Measurements from ENCODE around the gene CREBBP.
A peak's percentile ranks its signal among the peaks of the same experiment; 100 is the strongest.

The CREBBP gene

DNA sequence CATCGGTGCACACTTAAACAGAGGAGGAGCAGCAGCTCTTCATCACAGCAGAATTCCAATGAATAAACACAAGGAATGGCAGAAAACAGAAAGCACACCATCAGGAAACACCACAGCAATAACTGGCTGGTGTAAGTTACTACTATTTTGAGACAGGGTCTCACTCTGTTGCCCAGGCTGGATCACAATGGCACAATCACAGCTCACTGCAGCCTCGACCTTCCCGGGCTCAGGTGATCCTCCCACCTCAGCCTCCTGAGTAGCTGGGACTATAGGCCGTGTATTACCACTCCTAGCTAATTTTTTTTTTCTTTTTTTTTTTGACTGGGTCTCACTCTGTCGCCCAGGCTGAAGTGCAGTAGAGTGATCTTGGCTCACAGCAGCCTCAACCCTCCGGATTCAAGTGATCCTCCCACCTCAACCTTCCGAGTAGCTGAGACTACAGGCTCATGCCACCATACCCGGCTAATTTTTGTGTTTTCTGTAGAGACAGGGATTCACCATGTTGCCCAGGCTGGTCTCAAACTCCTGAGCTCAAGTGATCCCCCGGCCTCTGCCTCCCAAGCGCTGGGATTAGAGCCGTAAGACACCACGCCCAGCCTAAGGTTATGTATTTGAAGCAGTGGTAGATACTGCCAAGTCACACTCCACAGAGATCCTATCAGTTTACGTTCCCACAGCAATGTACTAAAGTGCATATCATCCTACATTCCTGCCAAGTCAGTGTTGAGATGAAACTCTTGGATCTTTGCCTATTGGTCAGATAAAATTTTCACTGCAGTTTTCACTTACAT lies 183.9 kb downstream of the CREBBP start:
- DNase-seq: no peak

DNA sequence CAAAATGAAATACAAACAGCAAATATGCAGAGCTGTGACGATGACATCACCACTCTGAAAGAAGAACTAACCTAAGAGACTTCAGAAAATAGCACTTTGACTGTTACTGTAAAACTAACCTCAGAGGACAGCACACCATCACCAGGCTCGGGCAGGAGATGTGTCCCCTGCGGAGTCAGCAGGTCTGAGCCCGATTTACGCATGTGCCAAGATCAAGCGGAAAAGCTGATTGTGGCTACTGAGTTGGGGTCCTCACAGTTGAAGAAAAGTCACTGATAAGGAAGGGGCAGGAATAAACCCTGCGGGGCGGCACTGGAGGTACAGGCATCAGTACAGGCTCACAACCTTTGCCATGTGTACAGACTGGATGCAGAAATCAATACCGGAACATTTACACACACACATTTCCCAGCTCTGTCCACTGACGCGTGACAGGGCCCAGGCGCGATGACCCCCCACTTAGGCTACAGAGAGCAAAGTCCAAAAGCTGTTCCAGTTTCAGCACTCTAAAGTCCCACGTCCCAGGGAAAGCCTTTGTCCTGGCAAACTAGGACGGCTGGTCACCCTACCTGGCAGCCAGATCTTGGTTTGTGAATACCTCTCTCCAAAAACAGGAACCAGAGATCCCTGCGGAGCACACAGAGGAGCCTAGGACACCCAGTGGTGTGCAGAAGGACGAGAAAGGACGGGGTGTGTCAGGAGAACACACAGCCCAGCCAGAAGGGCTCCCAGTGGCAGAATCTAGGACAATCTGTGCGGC lies 184.7 kb downstream of the CREBBP start:
- no peak for DNase-seq

DNA sequence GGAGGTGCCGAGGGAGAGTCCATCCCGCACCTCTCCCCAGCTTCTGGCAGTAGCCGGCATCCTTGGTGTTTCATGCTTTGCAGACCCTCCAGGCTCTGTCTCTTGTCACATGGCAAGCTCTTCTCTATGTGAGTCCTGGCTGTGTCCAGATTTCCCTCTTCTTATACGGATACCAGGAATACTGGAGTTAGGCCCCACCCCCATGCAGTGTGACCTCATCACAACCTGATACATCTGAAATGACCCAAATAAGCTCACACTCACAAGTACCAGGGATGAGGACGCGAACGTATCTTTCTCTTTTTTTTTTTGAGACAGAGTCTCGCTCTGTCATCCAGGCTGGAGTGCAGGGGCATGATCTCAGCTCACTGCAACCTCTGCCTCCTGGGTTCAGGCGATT lies 186.5 kb downstream of the CREBBP start:
- DNase-seq: no peak

DNA sequence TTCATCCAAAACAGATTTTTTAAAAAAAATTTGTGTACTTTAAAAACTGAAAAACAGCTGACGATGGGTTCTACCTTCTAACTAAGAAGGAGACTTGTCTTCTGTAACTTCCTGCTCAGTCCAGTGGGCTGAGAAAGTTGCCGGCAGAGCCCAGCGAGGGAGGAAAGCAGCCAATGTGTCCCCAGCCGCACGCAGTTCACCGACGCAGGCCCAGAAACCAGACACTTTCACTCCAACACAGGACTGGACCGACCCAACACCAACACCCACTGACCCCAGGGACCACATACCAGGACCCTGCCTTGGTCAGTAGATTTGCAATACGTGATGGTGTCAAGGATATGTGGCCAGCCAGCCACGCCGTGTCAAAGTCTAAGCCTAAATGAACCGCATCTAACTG lies 188.8 kb downstream of the CREBBP start:
- no peak for DNase-seq

DNA sequence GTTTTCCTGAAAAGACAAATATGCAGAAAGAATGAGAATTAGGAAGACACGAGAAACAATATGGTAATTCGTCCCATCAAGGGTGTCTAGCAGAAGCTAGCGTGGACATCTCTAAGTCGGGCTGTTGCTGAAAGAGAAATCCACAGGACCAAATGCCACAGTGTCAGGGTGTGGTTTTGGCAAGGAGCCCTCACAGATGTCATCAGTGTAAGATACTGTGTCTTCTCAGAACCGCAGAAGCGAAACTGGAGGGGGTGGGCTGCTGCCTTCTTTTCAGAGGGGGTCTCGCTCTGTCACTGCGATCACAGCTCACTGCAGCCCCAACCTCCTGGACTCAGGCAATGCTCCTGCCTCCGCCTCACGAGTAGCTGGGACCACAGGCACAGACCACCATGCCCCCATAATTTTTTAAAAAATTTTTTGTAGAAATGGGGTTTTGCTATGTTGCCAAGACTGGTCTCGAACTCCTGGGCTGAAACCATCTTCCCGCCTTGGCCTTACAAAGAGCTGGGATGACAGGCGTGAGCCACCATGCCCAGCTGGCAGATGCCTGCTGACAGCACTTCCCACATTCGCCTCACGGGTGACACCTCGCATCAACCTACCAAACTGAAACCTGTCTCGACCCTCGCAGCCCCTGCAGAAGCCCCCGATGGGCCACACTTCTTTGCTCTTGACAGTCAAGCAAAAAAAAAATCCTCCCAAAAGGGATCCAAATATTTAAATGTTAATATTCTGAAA lies 189.4 kb downstream of the CREBBP start:
- no peak for DNase-seq

DNA sequence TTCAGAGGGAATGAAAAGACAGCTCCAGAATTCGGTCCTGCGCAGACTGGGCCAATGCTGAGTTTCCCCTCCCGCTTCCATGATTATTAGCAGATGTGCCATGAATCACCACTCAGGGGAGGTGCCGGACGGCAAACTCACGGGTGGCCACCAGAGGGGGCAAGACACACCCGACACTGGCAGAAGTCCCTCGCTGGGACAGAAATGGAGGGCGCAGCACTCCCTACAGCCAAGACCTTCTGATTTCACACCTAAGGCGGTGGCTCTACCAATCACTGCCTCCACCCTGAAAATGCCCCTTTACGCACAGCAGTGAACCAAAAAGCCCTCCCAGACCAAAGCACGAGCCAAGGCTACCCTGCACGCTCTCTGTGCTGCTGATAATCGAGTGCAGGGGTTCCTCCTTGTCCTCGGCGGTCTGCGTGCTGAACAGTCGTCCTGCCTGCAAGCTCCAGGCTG lies 190.0 kb downstream of the CREBBP start:
- peak; percentile 78 for DNase-seq

DNA sequence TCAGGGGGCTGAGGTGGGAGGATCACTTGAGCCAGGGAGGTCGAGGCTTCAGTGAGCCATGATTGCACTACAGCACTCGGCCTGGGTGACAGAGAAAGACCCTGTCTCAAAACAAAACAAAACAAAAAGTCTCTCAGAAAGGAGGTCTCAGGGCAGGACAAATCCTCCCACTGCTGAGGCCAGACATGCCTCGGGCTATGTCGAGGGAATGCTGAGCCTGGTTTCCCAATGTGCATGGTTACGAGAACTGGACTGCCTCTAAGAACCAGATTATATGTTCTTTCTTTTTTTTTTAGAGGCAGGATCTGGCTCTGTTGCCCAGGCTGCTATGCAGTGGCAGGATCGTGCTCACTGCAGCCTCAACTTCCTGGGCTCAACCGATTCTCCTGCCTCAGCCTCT lies 190.8 kb downstream of the CREBBP start:
- DNase-seq: no peak

DNA sequence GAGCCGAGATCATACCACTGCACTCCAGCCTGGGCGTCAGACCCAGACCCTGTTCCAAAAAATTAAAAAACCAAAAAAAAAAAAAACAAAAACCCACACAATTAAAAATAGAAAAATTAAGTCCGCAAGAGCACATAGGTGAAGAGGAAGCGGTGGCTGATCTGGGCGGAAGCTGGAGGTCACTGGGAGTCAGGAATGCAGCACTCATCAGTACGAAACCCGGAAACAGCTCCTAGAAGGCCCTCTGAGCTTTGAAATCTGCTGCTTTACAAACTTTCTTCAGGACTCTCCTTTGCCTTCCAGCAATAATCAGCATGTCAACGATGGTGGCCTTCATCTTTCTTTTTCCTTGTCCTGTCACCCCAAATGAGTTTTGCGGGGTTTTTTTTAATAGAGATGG lies 192.7 kb downstream of the CREBBP start:
- no peak for DNase-seq

DNA sequence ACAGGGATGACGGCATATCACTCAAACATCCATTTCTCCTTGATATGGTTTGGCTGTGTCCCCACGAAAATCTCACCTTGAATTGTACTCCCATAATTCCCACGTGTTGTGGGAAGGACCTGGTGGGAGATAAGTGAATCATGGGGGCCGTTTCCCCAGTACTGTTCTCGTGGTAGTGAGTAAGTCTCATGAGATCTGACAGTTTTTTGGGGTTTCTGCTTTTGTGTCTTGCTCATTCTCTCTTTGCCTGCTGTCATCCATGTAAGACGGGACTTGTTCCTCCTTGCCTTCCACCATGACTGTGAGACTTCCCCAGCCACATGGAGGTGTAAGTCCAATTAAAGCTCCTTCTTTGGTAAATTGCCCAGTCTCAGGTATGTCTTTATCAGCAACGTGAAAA lies 193.5 kb downstream of the CREBBP start:
- no peak for DNase-seq

DNA sequence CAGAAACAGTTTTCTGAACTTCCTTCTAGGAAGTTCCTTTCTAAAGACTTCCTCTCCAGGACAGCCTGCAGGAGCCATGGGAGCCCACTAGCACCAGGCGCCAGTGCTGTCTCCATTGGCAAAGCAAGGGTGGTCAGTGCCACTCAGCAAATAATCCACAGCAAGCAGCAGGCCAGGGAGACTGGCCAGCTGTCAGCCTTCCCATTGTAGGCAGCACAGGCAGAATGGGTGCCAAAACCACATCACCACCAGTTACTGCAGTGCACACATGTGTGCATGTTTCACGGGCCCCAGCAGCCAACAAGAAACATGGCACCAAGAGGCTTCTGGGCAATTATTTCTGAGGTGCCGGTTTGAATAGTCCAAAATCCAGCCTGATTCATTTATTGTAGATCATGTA lies 199.3 kb downstream of the CREBBP start:
- DNase-seq: no peak

DNA sequence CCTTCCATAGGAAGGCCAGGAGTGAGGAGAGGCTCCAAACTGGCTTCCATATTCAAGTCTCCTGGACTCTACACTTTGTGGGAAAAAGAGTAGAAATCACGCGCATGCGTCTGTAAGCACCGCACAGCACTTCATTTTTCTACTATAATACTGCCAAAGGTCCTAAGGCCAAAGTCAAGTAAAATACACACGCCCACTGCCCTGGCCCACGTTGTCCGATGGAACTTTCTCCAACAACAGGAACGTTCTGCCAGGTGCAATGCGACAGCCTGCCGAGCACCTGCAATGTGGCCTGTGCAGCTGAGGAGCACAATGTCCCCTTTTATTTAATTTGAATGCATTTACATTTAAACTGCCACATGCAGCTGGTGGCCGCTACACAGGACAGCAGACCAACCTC lies 202.5 kb downstream of the CREBBP start:
- DNase-seq: no peak

DNA sequence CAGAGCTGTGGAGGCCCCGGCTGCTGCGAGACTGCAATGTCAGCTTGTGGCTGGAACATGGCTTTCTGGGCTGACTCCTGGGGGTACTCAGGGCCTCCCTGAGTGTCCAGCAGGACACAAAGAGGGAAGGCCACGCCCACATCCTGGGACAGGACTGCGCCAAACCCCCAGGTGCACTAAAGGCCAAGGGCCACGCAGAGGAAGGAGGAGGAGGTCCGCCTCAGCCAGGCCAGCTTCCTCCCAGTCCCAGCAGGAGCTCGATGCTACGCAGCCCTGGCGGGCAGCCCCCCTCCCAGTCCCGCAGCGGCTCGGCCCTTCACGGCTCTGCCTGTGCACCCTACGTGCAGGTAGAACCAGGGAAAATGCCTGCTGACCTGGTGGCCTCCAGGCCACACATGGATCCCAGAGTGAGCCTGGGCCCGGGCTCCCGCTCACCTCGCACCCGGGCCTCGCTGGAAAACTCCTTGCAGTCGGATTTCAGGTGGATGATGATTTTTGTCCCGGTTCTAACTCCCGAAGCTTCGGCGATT lies 204.8 kb downstream of the CREBBP start:
- DNase-seq: no peak
